ENCODE results near the gene ZMYND8.
"Not testable (repeated sequence)": the region's sequence is repeated elsewhere in the genome, so short reads cannot be mapped to it uniquely, and the experiment has no call there.

Gene ZMYND8

DNA sequence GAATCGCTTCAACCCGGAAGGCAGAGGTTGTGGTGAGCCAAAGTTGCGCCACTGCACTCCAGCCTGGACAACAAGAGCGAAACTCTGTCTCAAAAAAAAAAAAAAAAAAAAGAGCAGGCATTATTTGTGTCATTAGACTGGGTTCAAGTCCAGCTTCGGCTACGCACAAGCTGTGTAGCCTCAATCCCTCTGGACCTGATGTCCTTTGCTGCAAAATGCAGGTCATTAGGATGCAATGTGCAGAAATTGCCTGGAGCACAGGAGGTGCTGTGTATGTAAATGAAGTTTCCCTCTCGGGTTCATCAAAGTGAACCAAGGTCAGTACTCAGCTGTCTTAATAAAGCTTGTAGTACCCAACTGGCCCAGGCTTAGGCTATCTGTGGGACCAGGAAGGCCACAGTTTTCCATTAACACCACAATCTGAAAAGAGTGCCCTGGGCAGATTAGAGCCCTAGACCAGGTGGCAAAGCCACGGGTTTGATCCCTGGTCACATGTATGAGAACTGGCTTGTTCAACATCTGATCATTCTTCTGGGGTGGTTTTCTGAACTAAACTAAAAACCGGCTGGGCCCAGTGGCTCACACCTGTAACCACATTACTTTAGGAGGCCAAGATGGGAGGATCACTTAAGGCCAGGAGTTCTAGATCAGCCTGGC, 155.3 kb downstream of the ZMYND8 start:
- DNase-seq: peak; percentile 59

DNA sequence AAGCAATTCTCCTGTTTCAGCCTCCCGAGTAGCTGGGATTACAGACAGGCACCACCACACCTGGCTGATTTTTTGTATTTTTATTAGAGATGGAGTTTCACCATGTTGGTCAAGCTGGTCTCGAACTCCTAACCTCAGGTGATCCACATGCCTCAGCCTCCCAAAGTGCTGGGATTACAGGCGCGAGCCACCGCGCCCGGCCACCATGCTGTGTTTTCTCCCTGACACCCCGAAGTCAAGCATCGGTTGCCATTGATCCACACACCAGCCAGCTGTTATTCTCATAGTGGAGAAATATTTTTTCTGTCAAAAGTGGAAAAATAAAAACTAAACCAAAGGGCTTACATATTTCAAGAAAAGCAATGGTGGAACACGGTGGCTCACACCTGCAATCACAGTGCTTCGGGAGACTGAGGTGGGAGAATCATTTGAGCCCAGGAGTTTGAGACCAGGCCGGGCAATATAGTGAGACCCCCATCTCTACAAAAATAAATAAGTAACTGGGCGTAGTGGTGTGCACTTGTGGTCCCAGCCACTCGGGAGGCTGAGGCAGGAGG, 157.4 kb downstream of the ZMYND8 start:
- DNase-seq: no peak

DNA sequence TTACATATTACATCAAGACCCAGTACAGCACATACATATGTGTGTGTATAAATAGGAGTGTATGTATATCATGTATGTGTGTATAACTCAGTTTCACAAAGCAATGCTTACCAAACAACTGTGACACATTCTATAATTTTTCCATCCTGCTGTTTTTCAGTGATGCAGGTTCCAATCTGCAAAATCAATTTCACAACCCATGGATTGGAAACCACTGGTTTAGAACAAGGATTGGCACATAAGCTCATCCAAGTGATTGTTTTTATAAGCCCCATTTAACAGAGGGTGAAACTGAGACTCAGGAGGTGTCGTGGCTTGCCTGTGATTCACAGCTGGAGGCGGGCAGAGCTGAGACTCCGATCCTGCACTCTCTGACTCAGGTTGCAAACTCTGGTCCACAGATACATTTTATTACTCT, 158.2 kb downstream of the ZMYND8 start:
- DNase-seq: no peak

DNA sequence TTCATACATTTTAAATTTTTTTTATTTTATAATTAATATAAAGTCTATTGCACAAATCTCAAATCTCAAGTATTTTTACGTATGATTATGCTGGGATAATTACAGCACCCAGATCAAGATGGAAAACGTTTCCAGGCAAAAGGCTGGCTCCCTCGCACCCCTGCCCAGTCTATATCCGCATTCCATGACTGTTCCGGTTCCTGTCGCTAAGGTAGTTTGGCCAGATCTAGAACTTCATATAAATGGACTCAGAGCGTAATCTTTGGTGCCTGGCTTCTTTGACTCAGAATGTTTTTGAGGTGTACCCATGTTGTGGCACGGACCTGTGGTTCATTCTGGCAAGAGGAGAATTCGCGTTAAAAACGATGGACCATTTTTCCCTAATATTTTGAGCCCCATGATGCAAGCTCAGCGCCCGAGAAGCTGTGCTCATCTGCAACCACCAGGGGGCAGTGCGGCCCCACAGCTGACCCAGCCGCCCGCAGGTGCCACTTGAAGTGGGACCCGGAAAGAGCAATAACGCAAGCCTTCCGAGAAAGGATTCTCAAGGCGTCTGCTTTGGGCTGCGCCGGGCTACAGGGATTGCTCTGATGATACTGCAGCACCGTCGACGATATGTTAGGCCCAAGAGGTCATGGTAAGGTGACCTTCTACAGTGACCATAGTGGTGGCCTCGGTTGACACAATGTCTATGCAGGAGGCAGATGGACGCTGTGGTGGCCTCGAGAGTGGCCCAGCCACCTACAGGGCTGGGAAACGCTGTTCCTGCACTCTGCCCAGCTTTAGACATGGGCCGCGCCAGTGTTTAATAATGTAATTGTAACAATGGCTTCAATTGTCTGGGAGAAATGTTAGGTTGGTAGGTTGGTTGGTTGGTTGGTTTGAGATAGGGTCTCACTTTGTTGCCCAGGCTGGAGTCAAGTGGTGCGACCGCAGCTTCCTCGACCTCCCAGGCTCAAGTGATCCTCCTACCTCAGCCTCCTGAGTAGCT, 160.1 kb downstream of the ZMYND8 start:
- peak; percentile 90 for DNase-seq

DNA sequence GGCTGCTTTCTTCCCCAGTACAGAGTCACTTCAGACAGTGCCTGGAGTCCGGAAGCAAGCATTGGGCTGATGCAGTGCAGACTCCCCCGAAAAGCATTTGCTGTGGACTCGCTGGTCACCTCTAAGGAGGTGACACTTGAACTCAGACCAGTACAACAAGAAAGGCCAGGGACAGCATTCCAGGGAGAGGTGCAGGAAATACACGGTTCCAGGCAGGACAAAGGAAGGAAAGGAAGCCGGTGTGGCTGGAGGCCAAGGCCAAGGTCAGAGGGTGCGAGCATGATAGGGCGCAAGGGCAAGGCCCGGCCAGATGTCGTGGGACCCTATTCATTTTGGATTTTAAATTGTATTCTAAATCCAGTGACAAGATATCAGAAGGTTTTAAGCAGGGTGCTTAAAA, 160.9 kb downstream of the ZMYND8 start:
- DNase-seq: no peak

DNA sequence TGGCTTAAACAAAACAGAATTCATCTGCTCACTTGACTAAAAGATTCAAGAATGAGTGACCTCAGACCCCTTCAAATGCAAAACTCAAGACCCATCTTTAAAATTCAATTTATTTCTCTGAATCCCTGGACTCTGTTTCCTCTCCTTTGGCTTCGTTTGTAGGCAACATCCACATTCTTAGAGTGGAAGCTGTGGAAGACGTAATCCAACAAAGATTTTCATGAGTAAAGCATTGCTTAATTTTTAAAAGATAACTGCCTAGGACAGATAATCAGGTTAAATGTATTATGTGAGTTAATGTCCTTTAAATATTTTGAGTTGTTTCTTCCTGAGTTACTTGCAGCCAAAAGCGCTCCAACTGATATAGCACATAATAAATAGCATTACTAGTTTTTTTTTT, 164.5 kb downstream of the ZMYND8 start:
- no peak for DNase-seq

DNA sequence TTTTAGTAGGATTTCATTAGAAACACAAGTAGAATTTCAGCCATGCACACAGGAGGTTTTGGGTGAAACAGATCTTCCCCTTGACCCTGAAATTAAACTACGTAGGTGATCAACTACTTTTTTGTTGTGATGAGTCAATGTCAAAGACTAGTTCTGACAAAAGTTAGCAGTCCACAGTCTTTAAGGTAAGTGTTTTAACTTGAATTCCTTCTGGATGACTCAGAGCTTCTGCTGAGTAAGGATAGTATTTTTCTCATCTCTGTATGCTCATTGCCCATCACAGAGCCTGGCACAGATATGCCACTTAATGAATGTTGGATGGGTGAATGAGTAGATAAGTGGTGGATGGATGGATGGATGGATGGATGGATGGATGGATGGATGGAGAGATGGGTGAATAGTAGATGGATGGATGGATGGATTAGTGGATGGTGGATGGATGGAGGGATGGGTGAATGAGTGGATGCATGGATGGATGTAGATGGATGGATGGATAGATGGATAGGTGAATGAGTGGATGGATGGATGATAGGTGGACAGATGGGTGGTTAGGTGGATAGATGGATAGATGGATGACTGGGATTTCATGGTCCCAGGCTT, 165.3 kb downstream of the ZMYND8 start:
- no peak for DNase-seq

DNA sequence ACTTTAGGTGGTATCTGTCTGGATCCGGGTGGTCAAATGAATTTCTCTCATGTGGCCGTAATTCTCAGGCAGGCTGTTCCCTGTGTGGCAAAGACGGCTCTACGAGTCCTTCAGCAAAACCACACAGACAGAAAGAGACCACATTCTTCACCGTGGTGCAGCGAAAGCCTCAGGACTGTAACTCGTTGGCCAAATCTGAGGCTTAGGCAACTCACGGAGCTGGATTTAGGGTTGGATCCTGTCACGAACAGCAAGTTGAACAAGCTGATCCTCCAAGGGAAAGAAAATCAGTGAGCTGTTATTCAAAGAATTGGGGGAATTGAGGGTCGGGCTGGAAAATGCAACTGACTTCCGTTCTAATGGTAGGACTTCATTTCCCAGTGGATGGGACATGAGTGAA, 167.4 kb downstream of the ZMYND8 start:
- no peak for DNase-seq

DNA sequence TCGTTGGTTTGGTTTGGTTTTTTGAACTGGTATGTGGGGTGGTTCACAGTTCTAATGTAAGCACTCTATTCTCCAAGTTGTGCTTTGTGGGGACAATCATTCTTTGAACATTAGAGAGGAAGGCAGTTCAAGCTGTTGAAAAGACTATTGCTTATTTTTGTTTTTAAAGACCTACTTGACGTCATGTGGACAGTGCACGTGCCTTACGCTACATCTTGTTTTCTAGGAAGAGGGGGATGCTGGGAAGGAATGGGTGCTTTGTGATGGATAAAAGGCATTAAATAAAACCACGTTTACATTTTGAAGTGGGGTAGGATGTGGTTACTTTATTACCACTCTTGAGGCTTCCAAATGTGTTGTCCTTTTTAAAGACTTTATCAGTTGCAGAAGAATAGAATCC, 168.0 kb downstream of the ZMYND8 start:
- no peak for DNase-seq

DNA sequence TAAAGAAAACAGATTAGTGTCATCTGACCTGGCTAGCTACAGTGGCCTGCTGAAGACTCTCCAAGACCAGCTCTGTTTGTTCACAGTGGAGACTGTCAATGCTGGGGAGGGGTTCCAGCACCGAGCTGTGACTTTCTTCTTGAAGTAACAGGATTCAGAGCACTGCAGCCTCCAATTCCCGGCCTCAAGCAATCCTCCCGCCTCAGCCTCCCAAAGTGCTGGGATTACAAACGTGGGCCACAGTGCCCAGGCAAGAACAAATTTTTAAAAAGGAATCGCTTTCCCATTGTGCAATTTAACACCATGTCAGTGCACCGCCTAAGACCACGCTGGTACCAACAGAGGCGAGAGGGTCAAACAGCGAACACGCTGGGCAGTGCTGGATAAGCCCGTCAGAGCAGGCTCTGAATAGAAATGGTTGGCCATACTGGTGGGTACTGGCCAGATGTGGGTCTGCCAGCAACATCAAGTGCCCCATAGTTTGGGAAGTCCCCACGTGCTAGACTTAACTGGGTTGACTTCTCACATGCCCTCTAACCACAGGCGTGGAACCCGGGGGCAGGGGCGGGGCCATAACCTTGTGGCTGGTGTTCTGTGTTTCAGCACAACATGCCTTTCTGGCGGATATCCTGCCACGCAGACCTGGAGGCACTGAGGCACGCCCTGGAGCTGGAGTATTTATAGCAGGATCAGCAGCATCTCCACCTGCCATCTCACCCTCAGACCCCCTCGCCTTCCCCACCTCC, 168.9 kb downstream of the ZMYND8 start:
- DNase-seq: peak; percentile 40

DNA sequence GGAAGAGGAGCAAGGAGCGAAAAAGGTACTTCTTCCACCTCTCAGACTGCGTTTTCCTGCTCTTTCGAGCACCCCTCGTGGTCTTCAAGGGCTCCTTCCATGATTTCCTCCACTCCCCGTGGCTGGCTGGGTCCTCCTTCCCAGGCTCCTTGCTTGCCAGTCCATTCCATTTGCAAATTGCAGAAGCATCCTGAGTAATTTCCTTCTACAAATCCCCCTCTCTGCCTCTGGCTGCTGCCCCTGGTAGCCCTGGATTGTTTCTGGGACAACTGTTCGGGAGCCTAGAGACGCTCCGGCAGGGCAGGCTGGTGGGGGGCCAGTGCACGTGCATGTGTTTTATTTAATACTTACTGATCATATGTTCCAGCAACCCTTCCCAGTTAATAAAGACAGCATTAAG, 173.1 kb downstream of the ZMYND8 start:
- DNase-seq: no peak

DNA sequence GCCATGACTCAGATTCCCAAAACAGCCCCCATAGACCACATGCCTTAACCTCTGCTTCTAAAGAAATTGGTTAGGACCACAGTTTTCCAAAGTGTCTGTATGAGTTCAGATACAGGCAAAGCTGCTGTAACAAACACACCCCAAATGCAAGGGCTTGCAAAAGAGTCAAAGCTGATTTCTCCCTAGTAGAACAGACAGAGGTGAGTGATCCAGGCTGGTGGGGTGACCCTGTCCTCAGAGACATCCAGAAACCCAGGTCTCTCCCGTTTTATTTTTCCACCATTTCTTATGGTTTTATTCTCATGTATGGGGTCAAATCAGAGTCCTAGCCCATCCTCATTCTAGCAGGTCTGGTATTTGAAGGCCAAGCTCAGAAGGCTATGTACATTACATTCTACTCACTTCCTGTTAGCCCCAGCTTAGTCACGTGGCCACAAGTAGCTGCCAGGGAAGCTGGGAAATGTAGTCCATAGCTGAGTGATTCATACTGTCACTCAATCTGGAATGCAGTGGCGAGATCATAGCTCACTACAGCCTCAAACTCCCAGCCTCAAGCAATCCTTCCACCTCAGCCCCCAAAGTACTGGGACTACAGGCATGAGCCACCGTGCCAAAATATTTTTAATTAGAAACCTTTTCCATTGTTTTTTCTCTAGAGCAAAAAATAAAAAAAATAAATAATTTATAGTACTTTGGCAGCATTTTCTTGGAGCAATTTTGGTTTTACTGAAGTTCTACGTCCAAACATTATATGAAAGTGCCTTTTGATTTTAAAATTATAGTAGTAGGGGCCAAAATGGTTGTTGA, 175.2 kb downstream of the ZMYND8 start:
- DNase-seq: peak; percentile 82

DNA sequence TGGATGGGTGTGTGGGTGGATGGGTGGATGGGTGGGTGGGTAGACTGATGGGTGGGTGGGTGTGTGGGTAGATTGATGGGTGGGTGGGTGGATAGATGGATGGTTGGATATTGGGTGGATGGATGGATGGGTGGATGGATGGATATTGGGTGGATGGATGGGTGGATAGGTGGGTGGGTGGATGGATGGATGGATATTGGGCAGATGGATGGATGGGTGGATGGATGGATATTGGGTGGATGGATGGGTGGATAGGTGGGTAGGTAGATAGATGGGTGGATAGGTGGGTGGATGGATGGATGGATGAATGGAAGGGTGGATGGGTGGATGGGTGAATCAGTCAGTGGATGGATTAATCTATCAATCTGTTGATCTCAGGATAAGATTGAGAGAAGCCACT, 177.2 kb downstream of the ZMYND8 start:
- no peak for DNase-seq

DNA sequence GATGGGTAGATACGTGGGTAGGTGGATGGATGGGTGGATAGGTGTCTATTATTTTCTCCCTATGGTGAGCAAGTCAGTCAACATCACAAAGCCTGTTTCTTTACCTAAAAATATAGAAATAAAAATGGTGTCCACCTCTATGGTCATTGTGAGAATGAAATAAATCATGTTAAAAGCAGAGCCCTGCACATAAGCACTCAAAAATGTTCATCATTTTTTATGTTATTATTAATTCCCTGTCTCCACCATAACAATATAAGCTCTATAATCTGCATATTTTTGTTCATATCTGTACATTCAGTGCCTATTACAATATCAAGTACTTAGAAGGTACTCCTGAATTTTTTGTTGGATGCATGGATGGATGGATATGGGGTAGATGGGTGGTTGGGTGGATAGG, 177.6 kb downstream of the ZMYND8 start:
- DNase-seq: no peak

DNA sequence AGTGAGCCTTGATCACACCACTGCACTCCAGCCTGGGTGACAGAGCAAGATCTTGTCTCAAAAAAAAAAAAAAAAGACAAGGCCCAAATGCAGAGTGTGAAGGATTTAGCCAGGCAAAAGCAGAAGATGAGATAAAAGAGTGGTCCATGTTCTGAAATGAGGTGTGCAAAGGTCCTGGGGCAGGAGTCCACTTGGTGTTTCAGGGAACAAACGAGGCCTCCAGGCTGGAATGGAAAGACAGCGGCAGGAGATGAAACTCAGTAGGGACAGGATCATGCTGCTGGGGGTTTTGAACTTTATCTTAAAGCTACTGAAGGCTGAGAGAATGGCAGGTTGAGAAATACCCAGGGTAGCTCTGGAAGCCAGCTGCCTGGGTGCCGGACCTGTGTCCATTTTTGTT, 178.2 kb downstream of the ZMYND8 start:
- no peak for DNase-seq

DNA sequence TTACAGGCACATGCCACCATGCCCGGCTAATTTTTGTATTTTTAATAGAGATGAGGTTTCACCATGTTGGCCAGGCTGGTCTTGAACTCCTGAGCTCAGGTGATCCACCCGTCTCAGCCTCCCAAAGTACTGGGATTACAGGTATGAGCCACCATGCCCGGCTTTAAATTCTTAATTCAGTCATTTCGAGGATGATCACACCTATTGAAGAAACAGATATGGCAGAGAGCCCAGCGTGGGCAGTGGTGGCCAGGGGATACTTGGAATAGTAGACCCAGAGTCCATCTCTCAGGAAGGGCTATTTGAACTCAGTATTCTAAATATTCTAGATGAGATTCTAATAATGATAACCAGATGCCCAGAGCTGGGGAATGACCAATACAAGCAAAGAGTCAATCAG, 180.3 kb downstream of the ZMYND8 start:
- DNase-seq: not testable (repeated sequence)

DNA sequence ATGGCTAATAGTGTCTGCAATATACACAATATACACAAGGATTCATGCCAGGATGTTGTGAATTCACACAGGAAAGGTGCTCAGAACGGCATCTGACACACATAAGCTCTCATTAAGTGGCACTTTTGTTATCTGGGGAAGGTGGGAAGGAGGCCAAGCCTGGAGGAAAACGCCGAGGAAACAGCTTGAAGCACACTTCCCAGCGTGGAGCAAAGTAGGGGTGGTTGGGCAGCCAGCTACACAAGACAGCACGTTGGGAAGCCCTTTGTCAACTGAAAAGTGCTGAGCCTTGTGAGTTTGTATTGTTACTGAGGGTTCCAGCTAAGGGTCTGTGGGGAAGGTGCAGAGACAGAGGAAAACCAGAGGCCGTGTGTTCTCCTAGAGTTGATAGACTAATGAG, 181.0 kb downstream of the ZMYND8 start:
- no peak for DNase-seq

DNA sequence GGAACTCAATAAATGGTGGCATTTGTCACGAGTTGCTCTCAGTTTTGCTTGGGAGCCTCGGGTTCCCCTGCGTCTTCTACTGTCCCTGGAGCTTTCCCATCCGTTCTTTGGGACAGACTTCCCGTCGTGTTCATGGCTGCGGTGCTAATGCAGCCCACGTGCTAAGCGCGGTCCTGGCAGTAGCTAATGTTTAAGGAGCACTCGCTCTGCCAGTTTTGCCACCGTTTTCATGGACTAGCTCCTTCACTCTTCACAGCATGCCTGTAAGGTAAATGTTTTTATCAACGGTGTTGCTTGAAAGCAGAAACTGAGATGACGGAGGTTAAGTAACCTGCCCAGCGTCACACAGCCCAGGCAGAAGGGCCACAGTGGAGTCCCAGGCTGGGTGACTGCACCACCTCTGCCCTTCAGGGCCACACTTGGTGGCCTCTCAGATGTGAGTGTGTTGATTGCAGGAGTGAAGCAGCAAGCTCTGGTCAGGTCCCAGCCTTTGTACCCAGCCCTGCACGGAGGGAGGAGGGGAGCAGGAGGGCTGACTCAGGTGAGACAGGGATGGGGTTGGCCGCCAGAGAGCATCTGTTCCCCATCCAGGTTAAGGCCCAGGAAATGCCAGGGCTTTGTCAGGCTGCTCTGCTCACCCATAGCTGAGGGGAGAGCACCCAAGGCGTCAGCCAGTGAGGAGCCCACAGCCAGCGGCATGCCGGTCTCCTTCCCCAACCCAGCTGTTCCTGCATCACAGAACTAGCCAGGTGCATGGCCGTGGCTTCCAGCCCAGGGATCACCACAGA, 181.8 kb downstream of the ZMYND8 start:
- no peak for DNase-seq

DNA sequence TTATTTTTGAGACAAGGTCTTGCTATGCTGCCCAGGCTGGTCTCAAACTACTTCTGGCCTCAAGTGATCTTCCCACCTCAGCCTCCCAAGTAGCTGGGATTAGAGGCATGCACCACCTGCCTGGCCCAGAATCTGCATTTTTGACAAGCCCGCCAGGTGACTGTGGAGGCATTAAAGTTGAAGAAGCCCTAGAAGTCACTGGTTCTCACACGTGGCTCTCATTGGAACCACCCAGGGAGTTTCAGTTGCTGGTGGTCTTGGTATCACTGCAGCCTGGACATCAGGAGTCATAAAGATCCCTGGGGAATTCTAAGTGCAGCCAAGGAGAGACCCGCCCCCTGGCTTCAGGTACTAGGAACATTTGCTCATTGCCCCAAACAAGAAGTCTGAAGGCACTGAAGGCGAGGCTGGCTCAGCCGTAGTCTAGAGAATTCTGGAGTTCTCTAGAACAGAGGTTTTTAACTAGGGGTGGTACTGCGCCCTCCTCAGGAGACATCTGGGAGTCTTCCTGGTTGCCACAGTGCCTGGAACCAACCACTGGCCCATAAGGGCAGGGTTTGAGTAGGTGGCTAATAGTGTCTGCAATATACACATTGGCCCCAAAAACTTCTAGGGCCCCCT, 182.8 kb downstream of the ZMYND8 start:
- no peak for DNase-seq

DNA sequence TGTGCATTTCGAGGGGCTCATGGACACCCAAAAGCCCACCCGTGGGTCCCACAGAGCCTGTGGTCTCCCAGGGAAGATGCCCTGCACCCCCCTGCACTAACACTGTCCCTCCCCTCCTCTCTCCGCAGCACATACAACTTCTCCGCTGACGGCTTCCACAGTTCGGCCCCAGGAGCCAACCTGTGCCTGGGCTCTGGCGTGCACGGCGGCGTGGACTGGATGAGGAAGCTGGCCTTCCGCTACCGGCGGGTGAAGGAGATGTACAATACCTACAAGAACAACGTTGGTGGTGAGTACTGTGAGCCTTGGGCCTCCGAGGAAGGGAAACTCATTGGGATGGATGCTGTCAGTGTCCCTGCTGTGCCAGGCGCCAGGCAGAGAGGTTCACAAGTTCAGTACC, 183.9 kb downstream of the ZMYND8 start:
- no peak for DNase-seq

DNA sequence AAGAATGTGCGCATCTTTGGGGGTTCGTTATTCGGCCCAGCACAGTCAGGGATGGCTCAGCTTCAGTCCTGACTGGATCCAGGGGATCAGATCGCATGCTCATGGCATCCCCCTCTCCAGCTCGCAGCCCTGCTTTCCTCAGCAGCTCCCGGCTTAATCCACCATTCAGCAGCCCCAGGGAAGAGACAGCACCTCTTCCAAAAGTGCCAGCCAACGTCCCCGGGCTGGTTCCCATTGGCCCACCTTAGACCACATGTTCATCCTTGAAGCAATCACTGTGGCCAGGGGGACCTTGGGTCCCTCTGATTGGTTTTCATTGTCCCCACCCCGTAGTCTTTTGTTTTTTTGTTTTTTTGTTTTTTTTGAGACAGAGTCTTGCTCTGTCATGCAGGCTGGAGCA, 188.7 kb downstream of the ZMYND8 start:
- DNase-seq: no peak

Measured in hematopoietic multipotent progenitor cell treated with erythropoietin and hydrocortisone succinate and interleukin-3 and kit ligand, for 6 days (in vitro differentiated cells).